Measurements from ENCODE around the gene TCL1B. TPM values are rescaled to one million over a fixed set of nuclear protein-coding genes. Genes with fewer than 3 reads are reported as not detected.

TCL1B gene
- total and polyA plus RNA-seq, 2 experiments from 2014 or later, result not detected

DNA sequence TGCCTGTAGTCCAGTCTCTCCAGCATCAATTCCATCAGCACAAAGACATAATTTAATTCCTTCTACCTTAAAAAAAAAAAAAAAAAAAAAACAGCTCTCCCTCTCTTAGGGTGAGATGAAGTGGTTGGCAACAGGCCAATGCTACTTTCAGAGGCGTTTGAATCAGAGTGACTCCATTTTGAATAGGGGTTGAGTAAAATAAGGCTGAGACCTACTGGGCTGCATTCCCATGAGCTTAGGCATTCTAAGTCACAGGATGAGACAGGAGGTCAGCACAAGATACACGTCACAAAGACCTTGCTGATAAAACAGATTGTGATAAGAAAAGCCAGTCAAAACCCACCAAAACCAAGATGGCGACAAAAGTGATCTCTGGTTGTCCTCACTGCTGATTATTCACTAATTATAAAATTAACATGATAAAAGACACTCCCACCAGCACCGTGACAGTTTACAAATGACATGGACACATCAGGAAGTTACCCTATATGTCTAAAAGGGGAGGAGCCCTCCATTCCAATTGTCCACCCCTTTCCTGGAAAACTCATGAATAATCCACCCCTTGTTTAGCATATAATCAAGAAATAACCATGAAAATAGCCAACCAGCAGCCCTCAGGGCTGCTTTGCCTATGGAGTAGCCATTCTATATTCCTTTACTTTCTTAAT, 6.9 kb upstream of the TCL1B start:
- Histone ChIP-seq H3K9me2 (ENCODE audit: insufficient read depth) (no peaks in the 10 kb centered on the region), H3F3A (ENCODE audit: insufficient read depth) (no peaks in the 10 kb centered on the region), H3K9me3 (ENCODE audit: low read depth) (no peaks in the 10 kb centered on the region), H3K36me3 (ENCODE audit: low read depth) (no peaks in the 10 kb centered on the region), H3K27me3 (replicated peaks; ENCODE audit: insufficient read depth) (no peaks in the 10 kb centered on the region), H3K4me3 (no peak overlapping the region), H3K27ac (no peak overlapping the region), H3K4me2 (ENCODE audit: unreplicated experiment) (no peak overlapping the region), H4K20me1 (ENCODE audit: insufficient read depth) (no peaks in the 10 kb centered on the region), H2AFZ (no peak overlapping the region), H3K9ac (no peak overlapping the region), H3K79me2 (ENCODE audit: insufficient read depth) (no peaks in the 10 kb centered on the region), H3K4me1 (ENCODE audit: insufficient read depth) (no peaks in the 10 kb centered on the region)
- 55 to 56% methylated on average over 4 of the region's 4 CpGs for WGBS, 2 experiments (ENCODE audit: low coverage in 1 of 2, low lambda C conversion rate in 2 of 2, missing lambda C conversion rate in 2 of 2)
- in situ Hi-C loops (cut with MboI), result no loop called here
- DNase-seq, result no peak
- TF ChIP-seq EZH2 (IDR thresholded peaks at IDR 0.05; ENCODE audit: insufficient read depth, poor library complexity, severe bottlenecking) (no peak), EZH2phosphoT487 (IDR thresholded peaks at IDR 0.05; ENCODE audit: insufficient read depth, low read depth) (no peak)

DNA sequence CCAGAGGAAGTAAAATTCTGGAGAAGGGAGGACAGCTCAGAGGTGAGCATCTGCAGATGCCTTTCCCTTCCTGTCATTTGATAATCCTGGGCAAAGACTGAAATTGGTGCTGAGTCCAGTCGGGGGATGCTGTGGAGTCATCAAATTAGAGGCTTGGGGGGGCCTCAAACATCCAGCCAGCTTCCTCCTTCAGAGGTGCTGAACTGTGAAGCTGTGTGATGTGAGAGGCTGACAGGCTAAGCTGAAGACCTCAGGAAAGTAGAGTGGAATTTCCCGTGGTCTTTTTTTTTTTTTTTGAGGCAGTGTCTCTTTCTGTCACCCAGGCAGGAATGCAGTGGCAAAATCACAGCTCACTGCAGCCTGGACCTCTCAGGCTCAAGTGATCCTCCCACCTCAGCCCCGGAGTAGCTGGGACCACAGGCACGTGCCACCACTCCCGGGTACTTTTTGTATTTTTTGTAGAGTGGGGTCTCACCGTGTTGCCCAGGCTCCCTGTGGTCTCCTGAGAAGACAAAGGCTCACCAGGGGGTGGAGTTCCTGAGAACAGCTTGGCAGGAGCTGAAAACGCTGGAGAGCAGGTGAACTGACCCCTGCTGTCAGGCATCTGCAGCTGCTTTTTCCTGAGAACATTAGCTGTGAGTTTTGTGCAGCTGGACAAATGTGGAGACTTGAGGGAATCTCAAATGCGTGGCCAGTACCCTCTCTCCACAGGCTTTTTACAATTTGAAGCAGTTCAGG, 6.1 kb upstream of the TCL1B start:
- Histone ChIP-seq H3K4me2 (ENCODE audit: unreplicated experiment) (no peak overlapping the region), H4K20me1 (ENCODE audit: insufficient read depth) (no peaks in the 10 kb centered on the region), H3F3A (ENCODE audit: insufficient read depth) (no peaks in the 10 kb centered on the region), H3K4me1 (ENCODE audit: insufficient read depth) (no peaks in the 10 kb centered on the region), H3K36me3 (ENCODE audit: low read depth) (no peaks in the 10 kb centered on the region), H3K27me3 (replicated peaks; ENCODE audit: insufficient read depth) (no peaks in the 10 kb centered on the region), H3K9me3 (ENCODE audit: low read depth) (no peaks in the 10 kb centered on the region), H3K79me2 (ENCODE audit: insufficient read depth) (no peaks in the 10 kb centered on the region), H3K9me2 (ENCODE audit: insufficient read depth) (no peaks in the 10 kb centered on the region), H3K4me3 (no peak overlapping the region), H3K27ac (no peak overlapping the region), H2AFZ (no peak overlapping the region), H3K9ac (no peak overlapping the region)
- no peak for DNase-seq
- in situ Hi-C loops (cut with MboI), result no loop called here
- TF ChIP-seq EZH2 (IDR thresholded peaks at IDR 0.05; ENCODE audit: insufficient read depth, poor library complexity, severe bottlenecking) (no peak), EZH2phosphoT487 (IDR thresholded peaks at IDR 0.05; ENCODE audit: insufficient read depth, low read depth) (no peak)
- 17 to 21% methylated on average over 8 of the region's 8 CpGs for whole genome bisulfite sequencing, 2 experiments (ENCODE audit: low coverage in 1 of 2, low lambda C conversion rate in 2 of 2, missing lambda C conversion rate in 2 of 2)

DNA sequence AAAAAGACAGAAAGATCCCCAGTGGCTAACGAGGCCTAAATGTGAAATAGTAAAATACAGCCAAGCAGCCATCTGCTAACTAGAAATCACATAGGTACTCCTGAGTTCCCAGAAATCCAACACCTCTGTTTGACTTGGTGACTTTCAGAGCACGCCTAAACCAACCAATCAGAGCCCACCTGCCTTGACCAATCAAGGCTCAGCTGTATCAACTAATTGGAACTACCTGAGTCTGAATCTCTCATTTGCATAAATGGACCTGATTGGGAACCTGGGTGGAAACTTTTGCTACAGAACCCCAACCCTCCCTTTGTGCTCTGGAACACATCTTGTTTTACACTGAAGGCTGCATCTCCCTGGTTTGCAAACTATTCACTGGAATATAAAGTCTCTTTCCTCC, 5.1 kb upstream of the TCL1B start:
- in situ Hi-C loops (cut with MboI), result no loop called here
- WGBS, 2 experiments (ENCODE audit: low coverage in 1 of 2, low lambda C conversion rate in 2 of 2, missing lambda C conversion rate in 2 of 2), result 42 to 56% methylated on average over 2 of the region's 2 CpGs
- no peak overlapping the region for H3K9ac ChIP-seq
- no peaks in the 10 kb centered on the region for H3K9me3 ChIP-seq (ENCODE audit: low read depth)
- no peak for TF ChIP-seq EZH2phosphoT487 (IDR thresholded peaks at IDR 0.05; ENCODE audit: insufficient read depth, low read depth)
- TF ChIP-seq EZH2 (IDR thresholded peaks at IDR 0.05; ENCODE audit: insufficient read depth, poor library complexity, severe bottlenecking), result no peak
- no peaks in the 10 kb centered on the region for H3K36me3 ChIP-seq (ENCODE audit: low read depth)
- no peak overlapping the region for H3K4me3 ChIP-seq
- H3K27ac ChIP-seq, result no peak overlapping the region
- DNase-seq, result no peak
- H2AFZ ChIP-seq, result no peak overlapping the region
- H3K27me3 ChIP-seq (replicated peaks; ENCODE audit: insufficient read depth), result no peaks in the 10 kb centered on the region
- H3K4me2 ChIP-seq (ENCODE audit: unreplicated experiment), result no peak overlapping the region
- no peaks in the 10 kb centered on the region for H3K9me2 ChIP-seq (ENCODE audit: insufficient read depth)
- H3K4me1 ChIP-seq (ENCODE audit: insufficient read depth), result no peaks in the 10 kb centered on the region
- no peaks in the 10 kb centered on the region for H3K79me2 ChIP-seq (ENCODE audit: insufficient read depth)
- no peaks in the 10 kb centered on the region for H3F3A ChIP-seq (ENCODE audit: insufficient read depth)
- H4K20me1 ChIP-seq (ENCODE audit: insufficient read depth), result no peaks in the 10 kb centered on the region

DNA sequence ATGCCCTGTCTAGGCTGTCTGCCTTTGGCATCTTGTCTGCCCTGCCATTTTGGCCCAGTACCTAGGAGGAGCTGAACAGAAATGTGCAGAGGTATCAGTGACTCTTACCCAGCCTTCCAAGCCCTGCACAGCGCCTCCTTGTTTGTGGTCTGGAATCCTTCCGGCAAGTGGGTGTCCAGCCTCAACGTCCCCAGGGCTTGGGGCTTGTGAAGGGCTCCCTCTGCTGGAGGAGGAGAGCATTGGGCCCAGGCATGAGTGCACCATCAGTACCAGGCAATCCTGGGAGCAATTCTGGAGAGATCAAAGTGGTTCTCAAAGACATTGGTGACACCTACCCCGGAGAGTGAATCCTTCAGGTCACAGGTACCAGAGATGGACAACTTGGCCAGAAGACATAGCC, 2.4 kb upstream of the TCL1B start:
- Histone ChIP-seq H3K9ac (no peak overlapping the region), H3K9me2 (ENCODE audit: insufficient read depth) (no peaks in the 10 kb centered on the region), H3F3A (ENCODE audit: insufficient read depth) (no peaks in the 10 kb centered on the region), H3K27ac (no peak overlapping the region), H3K4me3 (no peak overlapping the region), H3K4me2 (ENCODE audit: unreplicated experiment) (no peak overlapping the region), H3K9me3 (ENCODE audit: low read depth) (no peaks in the 10 kb centered on the region), H3K4me1 (ENCODE audit: insufficient read depth) (no peaks in the 10 kb centered on the region), H2AFZ (no peak overlapping the region), H3K79me2 (ENCODE audit: insufficient read depth) (no peaks in the 10 kb centered on the region), H4K20me1 (ENCODE audit: insufficient read depth) (no peaks in the 10 kb centered on the region), H3K36me3 (ENCODE audit: low read depth) (no peaks in the 10 kb centered on the region), H3K27me3 (replicated peaks; ENCODE audit: insufficient read depth) (no peaks in the 10 kb centered on the region)
- TF ChIP-seq EZH2phosphoT487 (IDR thresholded peaks at IDR 0.05; ENCODE audit: insufficient read depth, low read depth) (no peak), EZH2 (IDR thresholded peaks at IDR 0.05; ENCODE audit: insufficient read depth, poor library complexity, severe bottlenecking) (no peak)
- WGBS, 2 experiments (ENCODE audit: low coverage in 1 of 2, low lambda C conversion rate in 2 of 2, missing lambda C conversion rate in 2 of 2), result 26 to 32% methylated on average over 4 of the region's 4 CpGs
- DNase-seq, result peak; percentile 14
- in situ Hi-C loops (cut with MboI), result no loop called here
